ENCODE data around the gene ANKLE2. TPM values are rescaled to one million over a fixed set of nuclear protein-coding genes. Genes with fewer than 3 reads are reported as not detected.

ANKLE2 gene
- polyA plus RNA-seq, 1 of the 3 experiments (the other 2 are of a cell fraction): 55.1 TPM

- Histone ChIP-seq H2AFZ (ENCODE audit: low read depth) (no peak overlapping the region), H3F3A (replicated peaks; ENCODE audit: insufficient read depth) (no peaks in the 10 kb centered on the region), H3K4me2 (no peak overlapping the region), H3K4me1 (ENCODE audit: control insufficient read depth in 1 of 2, insufficient read depth in 2 of 2, low read depth in 1 of 2, low read length in 1 of 2) (no peaks in the 10 kb centered on the region), H3K4me3 (ENCODE audit: low read depth in 2 of 2, low read length in 1 of 2) (no peak overlapping the region), H3K9ac (no peak overlapping the region), H3K27ac (ENCODE audit: low read depth in 2 of 2, low read length in 1 of 2) (no peak overlapping the region), H3K9me3 (no peaks in the 10 kb centered on the region), H3K9me2 (no peaks in the 10 kb centered on the region), H3K79me2 (ENCODE audit: insufficient read depth) (peaks cover 36% of the 10 kb centered on the region), H3K36me3 (replicated peaks in 1 of 2; ENCODE audit: control insufficient read depth in 1 of 2, insufficient read depth in 2 of 2, low read length in 1 of 2) (peaks cover 13 to 44% of the 10 kb centered on the region in 2 experiments), H4K20me1 (ENCODE audit: insufficient read depth) (peaks cover 18% of the 10 kb centered on the region; the same call in 1 of the 2 replicates), H3K27me3 (ENCODE audit: insufficient read depth) (no peaks in the 10 kb centered on the region)
- ChIA-PET POLR2A (no interaction called here), CTCF (interaction anchor here (1.2 kb wide), 1 partner anchor 26 kb away, joined by 4 read pairs; no protein-coding TSS in a partner anchor)
- 92% methylated on average over 9 of the region's 9 CpGs for WGBS (ENCODE audit: low lambda C conversion rate)
- DNase-seq: no peak
- no peak for TF ChIP-seq POLR2AphosphoS5 (IDR thresholded peaks at IDR 0.05; ENCODE audit: low read depth, low read length)
- no peak for TF ChIP-seq MXI1 (IDR thresholded peaks at IDR 0.05; ENCODE audit: low read depth, low read length)
- TF ChIP-seq JUND (IDR thresholded peaks at IDR 0.05): no peak
- no peak for TF ChIP-seq NRF1 (IDR thresholded peaks at IDR 0.05; ENCODE audit: low read depth, low read length)
- TF ChIP-seq MAX (IDR thresholded peaks at IDR 0.05; ENCODE audit: low read depth): no peak
- no peak for TF ChIP-seq USF2 (IDR thresholded peaks at IDR 0.05; ENCODE audit: borderline replicate concordance, low read depth, low read length)
- no peak for TF ChIP-seq FOXM1 (IDR thresholded peaks at IDR 0.05; ENCODE audit: low read depth)
Observed at GRCh38 chr12:132677492-132677891, 84.1 kb downstream of the ANKLE2 start.

- DNase-seq: no peak
- Histone ChIP-seq H3F3A (replicated peaks; ENCODE audit: insufficient read depth) (no peaks in the 10 kb centered on the region), H4K20me1 (ENCODE audit: insufficient read depth) (peaks cover 12% of the 10 kb centered on the region; the same call in 1 of the 2 replicates), H3K4me1 (ENCODE audit: control insufficient read depth in 1 of 2, insufficient read depth in 2 of 2, low read depth in 1 of 2, low read length in 1 of 2) (no peaks in the 10 kb centered on the region), H3K27ac (ENCODE audit: low read depth in 2 of 2, low read length in 1 of 2) (no peak overlapping the region), H3K79me2 (ENCODE audit: insufficient read depth) (peaks cover 23% of the 10 kb centered on the region), H3K9ac (no peak overlapping the region), H3K9me3 (no peaks in the 10 kb centered on the region), H3K27me3 (ENCODE audit: insufficient read depth) (no peaks in the 10 kb centered on the region), H3K4me2 (no peak overlapping the region), H3K36me3 (replicated peaks in 1 of 2; ENCODE audit: control insufficient read depth in 1 of 2, insufficient read depth in 2 of 2, low read length in 1 of 2) (peaks cover 13 to 54% of the 10 kb centered on the region in 2 experiments), H2AFZ (ENCODE audit: low read depth) (no peak overlapping the region), H3K9me2 (no peaks in the 10 kb centered on the region), H3K4me3 (ENCODE audit: low read depth in 2 of 2, low read length in 1 of 2) (no peak overlapping the region)
- no peak for TF ChIP-seq FOXJ3 (CRISPR knock-in tag; IDR thresholded peaks at IDR 0.05)
- TF ChIP-seq TCF12 (IDR thresholded peaks at IDR 0.05): no peak
- no peak for TF ChIP-seq RFX5 (IDR thresholded peaks at IDR 0.05; ENCODE audit: low read length)
- TF ChIP-seq FOSL2 (IDR thresholded peaks at IDR 0.05; ENCODE audit: borderline replicate concordance, low read depth): no peak
- TF ChIP-seq JUND (IDR thresholded peaks at IDR 0.05): no peak
- TF ChIP-seq POLR2AphosphoS5 (IDR thresholded peaks at IDR 0.05; ENCODE audit: low read depth, low read length): no peak
- TF ChIP-seq FOXM1 (IDR thresholded peaks at IDR 0.05; ENCODE audit: low read depth): no peak
- TF ChIP-seq RXRA (IDR thresholded peaks at IDR 0.05; ENCODE audit: borderline replicate concordance, low read depth): no peak
- TF ChIP-seq NRF1 (IDR thresholded peaks at IDR 0.05; ENCODE audit: low read depth, low read length): no peak
- no peak for TF ChIP-seq ELF1 (IDR thresholded peaks at IDR 0.05)
- no peak for TF ChIP-seq TAF1 (IDR thresholded peaks at IDR 0.05; ENCODE audit: borderline replicate concordance, low read depth, low read length)
- no peak for TF ChIP-seq GATA2 (CRISPR knock-in tag; IDR thresholded peaks at IDR 0.05)
- TF ChIP-seq NFIC (IDR thresholded peaks at IDR 0.05; ENCODE audit: borderline replicate concordance): no peak
- TF ChIP-seq, protein P1, sequence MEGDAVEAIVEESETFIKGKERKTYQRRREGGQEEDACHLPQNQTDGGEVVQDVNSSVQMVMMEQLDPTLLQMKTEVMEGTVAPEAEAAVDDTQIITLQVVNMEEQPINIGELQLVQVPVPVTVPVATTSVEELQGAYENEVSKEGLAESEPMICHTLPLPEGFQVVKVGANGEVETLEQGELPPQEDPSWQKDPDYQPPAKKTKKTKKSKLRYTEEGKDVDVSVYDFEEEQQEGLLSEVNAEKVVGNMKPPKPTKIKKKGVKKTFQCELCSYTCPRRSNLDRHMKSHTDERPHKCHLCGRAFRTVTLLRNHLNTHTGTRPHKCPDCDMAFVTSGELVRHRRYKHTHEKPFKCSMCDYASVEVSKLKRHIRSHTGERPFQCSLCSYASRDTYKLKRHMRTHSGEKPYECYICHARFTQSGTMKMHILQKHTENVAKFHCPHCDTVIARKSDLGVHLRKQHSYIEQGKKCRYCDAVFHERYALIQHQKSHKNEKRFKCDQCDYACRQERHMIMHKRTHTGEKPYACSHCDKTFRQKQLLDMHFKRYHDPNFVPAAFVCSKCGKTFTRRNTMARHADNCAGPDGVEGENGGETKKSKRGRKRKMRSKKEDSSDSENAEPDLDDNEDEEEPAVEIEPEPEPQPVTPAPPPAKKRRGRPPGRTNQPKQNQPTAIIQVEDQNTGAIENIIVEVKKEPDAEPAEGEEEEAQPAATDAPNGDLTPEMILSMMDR (IDR thresholded peaks at IDR 0.05): no peak
- TF ChIP-seq CHD2 (IDR thresholded peaks at IDR 0.05; ENCODE audit: low read length, partially characterized antibody): no peak
- TF ChIP-seq EZH2phosphoT487 (IDR thresholded peaks at IDR 0.05; ENCODE audit: borderline replicate concordance, low read depth): no peak
- no peak for TF ChIP-seq YY1 (IDR thresholded peaks at IDR 0.05; ENCODE audit: low read depth)
- POLR2A ChIA-PET: no interaction called here
- 97% methylated on average over 14 of the region's 14 CpGs for WGBS (ENCODE audit: low lambda C conversion rate)
- CTCF ChIA-PET: interaction anchor here (1.0 kb wide), 2 partner anchors 11 to 92 kb away, joined by 3 read pairs; no protein-coding TSS in a partner anchor
Observed at GRCh38 chr12:132675757-132676432, 85.7 kb downstream of the ANKLE2 start.

Data from SK-N-SH (cell line).